Measurements from ENCODE around the gene HSPA1A. TPM values are rescaled to one million over a fixed set of nuclear protein-coding genes. Genes with fewer than 3 reads are reported as not detected.

Gene HSPA1A
- total and polyA plus RNA-seq, 9 of the 15 experiments (the other 6 are each of a cell fraction or from before 2014, with no cell fraction given), result 2.2 to 273 (median 107) TPM

- TF ChIP-seq, protein P1, sequence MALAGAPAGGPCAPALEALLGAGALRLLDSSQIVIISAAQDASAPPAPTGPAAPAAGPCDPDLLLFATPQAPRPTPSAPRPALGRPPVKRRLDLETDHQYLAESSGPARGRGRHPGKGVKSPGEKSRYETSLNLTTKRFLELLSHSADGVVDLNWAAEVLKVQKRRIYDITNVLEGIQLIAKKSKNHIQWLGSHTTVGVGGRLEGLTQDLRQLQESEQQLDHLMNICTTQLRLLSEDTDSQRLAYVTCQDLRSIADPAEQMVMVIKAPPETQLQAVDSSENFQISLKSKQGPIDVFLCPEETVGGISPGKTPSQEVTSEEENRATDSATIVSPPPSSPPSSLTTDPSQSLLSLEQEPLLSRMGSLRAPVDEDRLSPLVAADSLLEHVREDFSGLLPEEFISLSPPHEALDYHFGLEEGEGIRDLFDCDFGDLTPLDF (CRISPR knock-in tag; IDR thresholded peaks at IDR 0.05), result no peak
- TF ChIP-seq ZNF318 (IDR thresholded peaks at IDR 0.05; ENCODE audit: borderline replicate concordance in 1 of 2, low read depth in 1 of 2), result peak in 1 of 2 experiments; percentile 62; a peak in 2 of 4 replicates
- TF ChIP-seq, protein P2, sequence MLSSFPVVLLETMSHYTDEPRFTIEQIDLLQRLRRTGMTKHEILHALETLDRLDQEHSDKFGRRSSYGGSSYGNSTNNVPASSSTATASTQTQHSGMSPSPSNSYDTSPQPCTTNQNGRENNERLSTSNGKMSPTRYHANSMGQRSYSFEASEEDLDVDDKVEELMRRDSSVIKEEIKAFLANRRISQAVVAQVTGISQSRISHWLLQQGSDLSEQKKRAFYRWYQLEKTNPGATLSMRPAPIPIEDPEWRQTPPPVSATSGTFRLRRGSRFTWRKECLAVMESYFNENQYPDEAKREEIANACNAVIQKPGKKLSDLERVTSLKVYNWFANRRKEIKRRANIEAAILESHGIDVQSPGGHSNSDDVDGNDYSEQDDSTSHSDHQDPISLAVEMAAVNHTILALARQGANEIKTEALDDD (IDR thresholded peaks at IDR 0.05), result no peak
- no peak for TF ChIP-seq ATF4 (CRISPR knock-in tag; IDR thresholded peaks at IDR 0.05)
- no peak for TF ChIP-seq ZNF639 (CRISPR knock-in tag; conservative IDR thresholded peaks at IDR 0.05 in 1 of 2, IDR thresholded peaks at IDR 0.05 in 1 of 2)
- TF ChIP-seq HNRNPK (IDR thresholded peaks at IDR 0.05; ENCODE audit: low read depth, low read length, poor library complexity, severe bottlenecking), result no peak
- no peak for TF ChIP-seq SMARCC2 (IDR thresholded peaks at IDR 0.05; ENCODE audit: low read depth)
- TF ChIP-seq HMG20B (CRISPR knock-in tag; IDR thresholded peaks at IDR 0.05), result 0 out of 2 replicates have a peak, but pooled peaks have one; percentile 23
- TF ChIP-seq NFXL1 (CRISPR knock-in tag; IDR thresholded peaks at IDR 0.05), result no peak
These were observed 15.6 kb downstream of the HSPA1A start (continued) for GRCh38 chr6:31830886-31831335.
